GM12878 (cell line): ENCODE data around the gene SPANXN4. TPM values are rescaled to one million over a fixed set of nuclear protein-coding genes. Genes with fewer than 3 reads are reported as not detected.

Experiments used
- BRCA1 ChIP-seq: IDR thresholded peaks from 2 replicates; pipeline ENCODE4 v1.6.1; 2011; ENCODE audit warnings: low read depth, low read length, improper control_type of control experiment
- CHD1 ChIP-seq: IDR thresholded peaks from 2 replicates; pipeline ENCODE4 v1.6.1; 2012; ENCODE audit warnings: low read depth, low read length, improper control_type of control experiment
- CREM ChIP-seq: IDR thresholded peaks from 2 replicates; pipeline ENCODE4 v1.6.1; 2014; ENCODE audit warnings: antibody characterized with exemption, low read depth
- GABPA ChIP-seq: IDR thresholded peaks from 2 replicates; pipeline ENCODE4 v1.6.1; 2014; ENCODE audit warnings: antibody characterized with exemption, low read depth, mild to moderate bottlenecking, inconsistent platforms
- NFIC ChIP-seq: IDR thresholded peaks from 2 replicates; pipeline ENCODE4 v1.6.1; 2012; ENCODE audit warnings: low read depth, mild to moderate bottlenecking, inconsistent platforms, low read length, moderate library complexity
- POU2F2 ChIP-seq: IDR thresholded peaks from 3 replicates; pipeline ENCODE4 v1.6.1; 2011; ENCODE audit warnings: low read depth, mild to moderate bottlenecking, low read length, borderline replicate concordance
- RCOR1 ChIP-seq: conservative IDR thresholded peaks from 2 replicates; pipeline ENCODE4 v1.6.1; 2012; ENCODE audit warnings: low read depth, low read length, improper control_type of control experiment
- SMAD5 ChIP-seq: IDR thresholded peaks from 2 replicates; pipeline ENCODE4 v1.6.1; 2016; ENCODE audit warnings: antibody characterized with exemption, low read depth
- SREBF1 ChIP-seq: IDR thresholded peaks from 2 replicates; pipeline ENCODE4 v1.6.1; 2012; ENCODE audit warnings: mild to moderate bottlenecking, low read length
- SREBF2 ChIP-seq: IDR thresholded peaks from 2 replicates; pipeline ENCODE4 v1.6.1; 2012; ENCODE audit warnings: mild to moderate bottlenecking, low read length
- TCF3 ChIP-seq: IDR thresholded peaks from 2 replicates; pipeline ENCODE4 v1.6.1; 2012; ENCODE audit warnings: low read depth, mild to moderate bottlenecking, low read length, borderline replicate concordance; ENCODE audit not compliant: insufficient read depth
- polyA plus RNA-seq, 11 experiments: library from polyadenylated mRNA; depleted of rRNA in 4 of 11; unstranded in 6 of 11; stranded (reverse) in 5 of 11; fragments of >200 nt; fragmentation: Nextera tagmentation in 4 of 11; fragmentation: Illumina TruSeq in 1 of 11; extraction: Ambion mirVana in 4 of 11; extraction: Trizol in 1 of 11; gene quantifications; 1 replicate in 1 of 11; 2 replicates in 10 of 11; pipeline versions ENCODE4 v1.2.1 to v1.2.3, GENCODE V29; 2011 to 2016; ENCODE audit warnings: inconsistent platforms in 2 of 11, missing spikeins in 2 of 11, low read depth in 1 of 11
- total RNA-seq, 4 experiments: library from RNA; depleted of rRNA in 3 of 4; stranded (reverse); fragments of >200 nt in 3 of 4; fragmentation: Illumina TruSeq in 1 of 4; extraction: Trizol in 1 of 4; gene quantifications; 2 replicates each; pipeline versions ENCODE4 v1.2.1 to v1.2.3, GENCODE V29; 2013 to 2021
- TF ChIP-seq, protein P1 (sequence below): fragments of 450-650 bp; formaldehyde crosslinking; IDR thresholded peaks from 2 replicates; pipeline ENCODE4 v1.4.0; 2022; ENCODE audit warnings: mild to moderate bottlenecking, moderate library complexity
- TF ChIP-seq, protein P2 (sequence below): fragments of 450-650 bp; IDR thresholded peaks from 2 replicates; pipeline ENCODE4 v1.6.1; 2014; ENCODE audit warnings: mild to moderate bottlenecking
- TF ChIP-seq, protein P3 (sequence below): fragments of 450-650 bp; IDR thresholded peaks from 2 replicates; pipeline ENCODE4 v1.6.1; 2017; ENCODE audit warnings: low read depth, mild to moderate bottlenecking, moderate library complexity
- TF ChIP-seq, protein P4 (sequence below): IDR thresholded peaks from 2 replicates; pipeline ENCODE4 v1.6.1; 2011; ENCODE audit warnings: mild to moderate bottlenecking, low read depth, low read length, moderate library complexity; ENCODE audit not compliant: insufficient replicate concordance
- TF ChIP-seq, protein P5 (sequence below): IDR thresholded peaks from 2 replicates; pipeline ENCODE4 v1.6.1; 2012; ENCODE audit warnings: low read depth, low read length, improper control_type of control experiment
- TF ChIP-seq, protein P6 (sequence below): fragments of 450-650 bp; IDR thresholded peaks from 2 replicates; pipeline ENCODE4 v1.6.1; 2016; ENCODE audit warnings: mild to moderate bottlenecking
- TF ChIP-seq, protein P7 (sequence below): fragments of 450-650 bp; IDR thresholded peaks from 2 replicates; pipeline ENCODE4 v1.6.1; 2018; ENCODE audit warnings: borderline replicate concordance, mild to moderate bottlenecking; ENCODE audit not compliant: partially characterized antibody

The SPANXN4 gene
- total and polyA plus RNA-seq, 10 of the 15 experiments (the other 5 are each of a cell fraction or from before 2014, with no cell fraction given) = not detected

DNA sequence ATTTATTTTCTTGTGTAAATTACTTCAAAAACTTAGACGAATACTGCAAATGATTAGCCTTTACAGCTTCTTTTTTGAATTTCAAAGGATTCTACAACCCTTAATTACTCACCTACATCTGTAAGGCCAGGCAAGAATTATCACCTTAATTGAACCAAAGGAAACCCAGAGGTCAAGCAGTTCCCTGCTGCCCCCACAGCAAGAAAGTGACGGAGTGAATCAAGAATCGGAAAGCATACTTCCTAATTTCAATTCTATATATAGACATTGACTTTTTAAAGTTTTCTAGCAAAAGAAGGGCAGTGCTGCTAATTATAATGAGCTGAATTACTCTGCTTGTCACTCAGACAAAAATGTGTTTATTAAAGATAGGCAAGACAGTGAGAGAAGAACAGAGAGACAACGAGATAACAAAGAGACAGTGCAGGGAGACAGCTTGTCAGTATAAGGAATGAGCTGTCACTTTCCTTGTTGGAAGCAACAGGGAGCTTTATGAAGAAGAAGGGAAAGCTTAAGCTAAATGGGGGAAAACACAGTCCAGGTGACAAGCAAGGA, 47.5 kb upstream of the SPANXN4 start (continued):
- TF ChIP-seq, protein P1, sequence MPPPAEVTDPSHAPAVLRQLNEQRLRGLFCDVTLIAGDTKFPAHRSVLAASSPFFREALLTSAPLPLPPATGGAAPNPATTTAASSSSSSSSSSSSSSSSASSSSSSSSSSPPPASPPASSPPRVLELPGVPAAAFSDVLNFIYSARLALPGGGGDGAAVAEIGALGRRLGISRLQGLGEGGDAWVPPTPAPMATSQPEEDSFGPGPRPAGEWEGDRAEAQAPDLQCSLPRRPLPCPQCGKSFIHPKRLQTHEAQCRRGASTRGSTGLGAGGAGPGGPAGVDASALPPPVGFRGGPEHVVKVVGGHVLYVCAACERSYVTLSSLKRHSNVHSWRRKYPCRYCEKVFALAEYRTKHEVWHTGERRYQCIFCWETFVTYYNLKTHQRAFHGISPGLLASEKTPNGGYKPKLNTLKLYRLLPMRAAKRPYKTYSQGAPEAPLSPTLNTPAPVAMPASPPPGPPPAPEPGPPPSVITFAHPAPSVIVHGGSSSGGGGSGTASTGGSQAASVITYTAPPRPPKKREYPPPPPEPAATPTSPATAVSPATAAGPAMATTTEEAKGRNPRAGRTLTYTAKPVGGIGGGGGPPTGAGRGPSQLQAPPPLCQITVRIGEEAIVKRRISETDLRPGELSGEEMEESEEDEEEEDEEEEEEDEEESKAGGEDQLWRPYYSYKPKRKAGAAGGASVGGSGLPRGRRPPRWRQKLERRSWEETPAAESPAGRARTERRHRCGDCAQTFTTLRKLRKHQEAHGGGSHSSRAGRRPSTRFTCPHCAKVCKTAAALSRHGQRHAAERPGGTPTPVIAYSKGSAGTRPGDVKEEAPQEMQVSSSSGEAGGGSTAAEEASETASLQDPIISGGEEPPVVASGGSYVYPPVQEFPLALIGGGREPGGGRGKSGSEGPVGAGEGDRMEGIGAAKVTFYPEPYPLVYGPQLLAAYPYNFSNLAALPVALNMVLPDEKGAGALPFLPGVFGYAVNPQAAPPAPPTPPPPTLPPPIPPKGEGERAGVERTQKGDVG (CRISPR knock-in tag) = no peak
- TF ChIP-seq, protein P2, sequence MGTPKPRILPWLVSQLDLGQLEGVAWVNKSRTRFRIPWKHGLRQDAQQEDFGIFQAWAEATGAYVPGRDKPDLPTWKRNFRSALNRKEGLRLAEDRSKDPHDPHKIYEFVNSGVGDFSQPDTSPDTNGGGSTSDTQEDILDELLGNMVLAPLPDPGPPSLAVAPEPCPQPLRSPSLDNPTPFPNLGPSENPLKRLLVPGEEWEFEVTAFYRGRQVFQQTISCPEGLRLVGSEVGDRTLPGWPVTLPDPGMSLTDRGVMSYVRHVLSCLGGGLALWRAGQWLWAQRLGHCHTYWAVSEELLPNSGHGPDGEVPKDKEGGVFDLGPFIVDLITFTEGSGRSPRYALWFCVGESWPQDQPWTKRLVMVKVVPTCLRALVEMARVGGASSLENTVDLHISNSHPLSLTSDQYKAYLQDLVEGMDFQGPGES = no peak
- TF ChIP-seq, protein P3, sequence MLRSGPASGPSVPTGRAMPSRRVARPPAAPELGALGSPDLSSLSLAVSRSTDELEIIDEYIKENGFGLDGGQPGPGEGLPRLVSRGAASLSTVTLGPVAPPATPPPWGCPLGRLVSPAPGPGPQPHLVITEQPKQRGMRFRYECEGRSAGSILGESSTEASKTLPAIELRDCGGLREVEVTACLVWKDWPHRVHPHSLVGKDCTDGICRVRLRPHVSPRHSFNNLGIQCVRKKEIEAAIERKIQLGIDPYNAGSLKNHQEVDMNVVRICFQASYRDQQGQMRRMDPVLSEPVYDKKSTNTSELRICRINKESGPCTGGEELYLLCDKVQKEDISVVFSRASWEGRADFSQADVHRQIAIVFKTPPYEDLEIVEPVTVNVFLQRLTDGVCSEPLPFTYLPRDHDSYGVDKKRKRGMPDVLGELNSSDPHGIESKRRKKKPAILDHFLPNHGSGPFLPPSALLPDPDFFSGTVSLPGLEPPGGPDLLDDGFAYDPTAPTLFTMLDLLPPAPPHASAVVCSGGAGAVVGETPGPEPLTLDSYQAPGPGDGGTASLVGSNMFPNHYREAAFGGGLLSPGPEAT = no peak
- TF ChIP-seq SREBF1 (no peak), BRCA1 (no peak), SREBF2 (no peak), NFIC (peak; percentile 78), SMAD5 (no peak), POU2F2 (no peak), CHD1 (no peak), TCF3 (no peak), GABPA (no peak), RCOR1 (no peak), CREM (peak; percentile 65)
- TF ChIP-seq, protein P4, sequence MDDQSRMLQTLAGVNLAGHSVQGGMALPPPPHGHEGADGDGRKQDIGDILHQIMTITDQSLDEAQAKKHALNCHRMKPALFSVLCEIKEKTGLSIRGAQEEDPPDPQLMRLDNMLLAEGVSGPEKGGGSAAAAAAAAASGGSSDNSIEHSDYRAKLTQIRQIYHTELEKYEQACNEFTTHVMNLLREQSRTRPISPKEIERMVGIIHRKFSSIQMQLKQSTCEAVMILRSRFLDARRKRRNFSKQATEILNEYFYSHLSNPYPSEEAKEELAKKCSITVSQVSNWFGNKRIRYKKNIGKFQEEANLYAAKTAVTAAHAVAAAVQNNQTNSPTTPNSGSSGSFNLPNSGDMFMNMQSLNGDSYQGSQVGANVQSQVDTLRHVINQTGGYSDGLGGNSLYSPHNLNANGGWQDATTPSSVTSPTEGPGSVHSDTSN = peak; percentile 34
- TF ChIP-seq, protein P5, sequence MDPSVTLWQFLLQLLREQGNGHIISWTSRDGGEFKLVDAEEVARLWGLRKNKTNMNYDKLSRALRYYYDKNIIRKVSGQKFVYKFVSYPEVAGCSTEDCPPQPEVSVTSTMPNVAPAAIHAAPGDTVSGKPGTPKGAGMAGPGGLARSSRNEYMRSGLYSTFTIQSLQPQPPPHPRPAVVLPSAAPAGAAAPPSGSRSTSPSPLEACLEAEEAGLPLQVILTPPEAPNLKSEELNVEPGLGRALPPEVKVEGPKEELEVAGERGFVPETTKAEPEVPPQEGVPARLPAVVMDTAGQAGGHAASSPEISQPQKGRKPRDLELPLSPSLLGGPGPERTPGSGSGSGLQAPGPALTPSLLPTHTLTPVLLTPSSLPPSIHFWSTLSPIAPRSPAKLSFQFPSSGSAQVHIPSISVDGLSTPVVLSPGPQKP = no peak
- TF ChIP-seq, protein P6, sequence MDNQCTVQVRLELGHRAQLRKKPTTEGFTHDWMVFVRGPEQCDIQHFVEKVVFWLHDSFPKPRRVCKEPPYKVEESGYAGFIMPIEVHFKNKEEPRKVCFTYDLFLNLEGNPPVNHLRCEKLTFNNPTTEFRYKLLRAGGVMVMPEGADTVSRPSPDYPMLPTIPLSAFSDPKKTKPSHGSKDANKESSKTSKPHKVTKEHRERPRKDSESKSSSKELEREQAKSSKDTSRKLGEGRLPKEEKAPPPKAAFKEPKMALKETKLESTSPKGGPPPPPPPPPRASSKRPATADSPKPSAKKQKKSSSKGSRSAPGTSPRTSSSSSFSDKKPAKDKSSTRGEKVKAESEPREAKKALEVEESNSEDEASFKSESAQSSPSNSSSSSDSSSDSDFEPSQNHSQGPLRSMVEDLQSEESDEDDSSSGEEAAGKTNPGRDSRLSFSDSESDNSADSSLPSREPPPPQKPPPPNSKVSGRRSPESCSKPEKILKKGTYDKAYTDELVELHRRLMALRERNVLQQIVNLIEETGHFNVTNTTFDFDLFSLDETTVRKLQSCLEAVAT = no peak
- TF ChIP-seq, protein P7, sequence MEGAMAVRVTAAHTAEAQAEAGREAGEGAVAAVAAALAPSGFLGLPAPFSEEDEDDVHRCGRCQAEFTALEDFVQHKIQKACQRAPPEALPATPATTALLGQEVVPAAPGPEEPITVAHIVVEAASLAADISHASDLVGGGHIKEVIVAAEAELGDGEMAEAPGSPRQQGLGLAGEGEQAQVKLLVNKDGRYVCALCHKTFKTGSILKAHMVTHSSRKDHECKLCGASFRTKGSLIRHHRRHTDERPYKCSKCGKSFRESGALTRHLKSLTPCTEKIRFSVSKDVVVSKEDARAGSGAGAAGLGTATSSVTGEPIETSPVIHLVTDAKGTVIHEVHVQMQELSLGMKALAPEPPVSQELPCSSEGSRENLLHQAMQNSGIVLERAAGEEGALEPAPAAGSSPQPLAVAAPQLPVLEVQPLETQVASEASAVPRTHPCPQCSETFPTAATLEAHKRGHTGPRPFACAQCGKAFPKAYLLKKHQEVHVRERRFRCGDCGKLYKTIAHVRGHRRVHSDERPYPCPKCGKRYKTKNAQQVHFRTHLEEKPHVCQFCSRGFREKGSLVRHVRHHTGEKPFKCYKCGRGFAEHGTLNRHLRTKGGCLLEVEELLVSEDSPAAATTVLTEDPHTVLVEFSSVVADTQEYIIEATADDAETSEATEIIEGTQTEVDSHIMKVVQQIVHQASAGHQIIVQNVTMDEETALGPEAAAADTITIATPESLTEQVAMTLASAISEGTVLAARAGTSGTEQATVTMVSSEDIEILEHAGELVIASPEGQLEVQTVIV = no peak
